ENCODE measurements around the gene NEK7. TPM values are rescaled to one million over a fixed set of nuclear protein-coding genes. Genes with fewer than 3 reads are reported as not detected.

The NEK7 gene
- total RNA-seq = 73.1 and 193 TPM in 2 replicates

DNA sequence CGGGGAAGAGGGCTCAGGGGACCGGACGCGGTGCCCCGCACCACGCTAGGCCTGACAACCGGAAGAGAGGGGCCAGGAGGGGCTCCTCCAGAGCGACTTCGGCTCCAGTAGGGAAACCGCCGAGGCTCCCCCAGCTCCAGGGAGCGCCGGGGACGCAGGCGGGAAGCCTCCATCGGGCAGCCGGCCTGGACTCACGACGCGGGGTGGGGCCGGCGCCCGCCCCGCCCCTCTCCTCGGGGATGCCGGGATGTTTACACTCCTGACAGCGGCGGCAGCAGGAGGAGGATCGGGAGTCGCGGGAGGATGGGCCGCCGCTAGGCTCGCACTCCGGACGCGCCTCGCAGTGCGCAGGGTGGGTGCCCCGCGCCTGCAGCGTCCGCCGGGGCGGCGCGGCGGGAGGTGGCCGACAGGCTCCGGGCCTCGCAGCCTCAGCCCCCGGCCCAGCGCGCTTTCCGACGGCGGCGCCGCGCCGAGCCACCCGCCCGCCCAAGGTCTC, at the start of gene NEK7:
Gene NEK7 (plus strand): TSS at position 254 of the 496 bp plus-strand sequence. CDS start 75,583 bp downstream, outside the sequence.

Other genes starting within 250 kb of the NEK7 start
- gene LHX9, start 239.6 kb upstream of the NEK7 start, total RNA-seq = 0.58 TPM in 1 of 2 replicates, not detected in the other

All from pericardium fibroblast (primary cell).